Type B pancreatic cell (in vitro differentiated cells): Measurements from ENCODE around the gene FAM72B. TPM values are rescaled to one million over a fixed set of nuclear protein-coding genes. Genes with fewer than 3 reads are reported as not detected.
"Not testable (repeated sequence)": the region's sequence is repeated elsewhere in the genome, so short reads cannot be mapped to it uniquely, and the experiment has no call there.

ENCODE experiments used
- DNase-seq: peaks from one replicate; pipeline ENCODE4 v3.0.0; 2021; ENCODE audit warnings: mixed read lengths; ENCODE audit not compliant: unreplicated experiment; ENCODE audit errors: extremely low spot score
- H3K27ac Mint-ChIP-seq: 2 replicates; pipeline ENCODE4 v1.8.0; 2021; ENCODE audit warnings: mild to moderate bottlenecking, mixed read lengths
- H3K27me3 Mint-ChIP-seq: 2 replicates; pipeline ENCODE4 v1.8.0; 2021; ENCODE audit warnings: mixed read lengths
- H3K36me3 Mint-ChIP-seq: 2 replicates; pipeline ENCODE4 v1.8.0; 2021; ENCODE audit warnings: mixed read lengths
- H3K4me1 Mint-ChIP-seq: one replicate; pipeline ENCODE4 v1.8.0; 2021; ENCODE audit warnings: mixed read lengths; ENCODE audit not compliant: unreplicated experiment
- H3K4me3 Mint-ChIP-seq: 2 replicates; pipeline ENCODE4 v1.8.0; 2021; ENCODE audit warnings: mild to moderate bottlenecking, mixed read lengths
- H3K9me3 Mint-ChIP-seq: 2 replicates; pipeline ENCODE4 v1.8.0; 2021; ENCODE audit warnings: mixed read lengths
- total RNA-seq: library from RNA; stranded (reverse); gene quantifications from 2 replicates; pipeline ENCODE4 v1.2.1, GENCODE V29; 2021; ENCODE audit warnings: low replicate concordance

The FAM72B gene
- total RNA-seq, 1 donor from 2014 or later = 4.9 TPM

- H3K27me3 Mint-ChIP-seq = not testable (repeated sequence)
- H3K4me3 Mint-ChIP-seq = peak overlapping the region; percentile 49
These were observed 273 bp downstream of the FAM72B start for GRCh38 chr1:121183867-121184266.

GRCh38 chr1:121178197-121178596 is 5.9 kb downstream of the FAM72B start:
- not testable (repeated sequence) for H3K4me3 Mint-ChIP-seq, DNase-seq, H3K9me3 Mint-ChIP-seq, H3K27me3 Mint-ChIP-seq, H3K36me3 Mint-ChIP-seq, H3K4me1 Mint-ChIP-seq, H3K27ac Mint-ChIP-seq

More at GRCh38 chr1:121183867-121184266, 273 bp downstream of the FAM72B start:
- DNase-seq, H3K36me3 Mint-ChIP-seq, H3K4me1 Mint-ChIP-seq, H3K9me3 Mint-ChIP-seq, H3K27ac Mint-ChIP-seq: not testable (repeated sequence)

DNA sequence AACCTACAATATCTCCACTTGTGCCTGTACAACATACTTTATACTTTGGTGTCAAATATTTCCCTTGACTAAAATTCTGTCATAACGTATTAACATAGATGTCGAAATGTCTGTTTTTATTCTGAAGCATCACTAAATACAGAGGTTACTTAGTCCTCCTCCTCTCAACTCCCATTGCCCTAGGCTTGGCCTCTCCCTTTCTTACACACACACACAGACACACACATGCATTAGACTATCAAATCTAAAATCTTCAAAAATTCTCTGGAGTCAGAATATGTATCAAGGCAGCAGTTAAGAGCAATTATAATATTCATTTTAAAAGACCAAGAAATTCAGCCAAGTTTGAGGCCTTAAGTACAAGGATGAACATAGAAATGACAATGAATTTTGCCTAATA is 7.5 kb downstream of the FAM72B start:
- H3K27ac Mint-ChIP-seq, H3K9me3 Mint-ChIP-seq, H3K4me1 Mint-ChIP-seq, H3K36me3 Mint-ChIP-seq, DNase-seq, H3K27me3 Mint-ChIP-seq, H3K4me3 Mint-ChIP-seq: not testable (repeated sequence)

GRCh38 chr1:121168152-121168668 is 15.9 kb downstream of the FAM72B start:
- not testable (repeated sequence) for H3K36me3 Mint-ChIP-seq, H3K27me3 Mint-ChIP-seq, DNase-seq, H3K9me3 Mint-ChIP-seq, H3K4me1 Mint-ChIP-seq, H3K27ac Mint-ChIP-seq, H3K4me3 Mint-ChIP-seq

- H3K27ac Mint-ChIP-seq, H3K36me3 Mint-ChIP-seq, H3K4me3 Mint-ChIP-seq, H3K9me3 Mint-ChIP-seq, H3K27me3 Mint-ChIP-seq, H3K4me1 Mint-ChIP-seq, DNase-seq: not testable (repeated sequence)
These were observed 16.9 kb downstream of the FAM72B start for GRCh38 chr1:121167225-121167738.

GRCh38 chr1:121165296-121165695 is 18.8 kb downstream of the FAM72B start:
- H3K36me3 Mint-ChIP-seq, H3K4me1 Mint-ChIP-seq, DNase-seq, H3K27ac Mint-ChIP-seq, H3K27me3 Mint-ChIP-seq, H3K4me3 Mint-ChIP-seq, H3K9me3 Mint-ChIP-seq: not testable (repeated sequence)

DNA sequence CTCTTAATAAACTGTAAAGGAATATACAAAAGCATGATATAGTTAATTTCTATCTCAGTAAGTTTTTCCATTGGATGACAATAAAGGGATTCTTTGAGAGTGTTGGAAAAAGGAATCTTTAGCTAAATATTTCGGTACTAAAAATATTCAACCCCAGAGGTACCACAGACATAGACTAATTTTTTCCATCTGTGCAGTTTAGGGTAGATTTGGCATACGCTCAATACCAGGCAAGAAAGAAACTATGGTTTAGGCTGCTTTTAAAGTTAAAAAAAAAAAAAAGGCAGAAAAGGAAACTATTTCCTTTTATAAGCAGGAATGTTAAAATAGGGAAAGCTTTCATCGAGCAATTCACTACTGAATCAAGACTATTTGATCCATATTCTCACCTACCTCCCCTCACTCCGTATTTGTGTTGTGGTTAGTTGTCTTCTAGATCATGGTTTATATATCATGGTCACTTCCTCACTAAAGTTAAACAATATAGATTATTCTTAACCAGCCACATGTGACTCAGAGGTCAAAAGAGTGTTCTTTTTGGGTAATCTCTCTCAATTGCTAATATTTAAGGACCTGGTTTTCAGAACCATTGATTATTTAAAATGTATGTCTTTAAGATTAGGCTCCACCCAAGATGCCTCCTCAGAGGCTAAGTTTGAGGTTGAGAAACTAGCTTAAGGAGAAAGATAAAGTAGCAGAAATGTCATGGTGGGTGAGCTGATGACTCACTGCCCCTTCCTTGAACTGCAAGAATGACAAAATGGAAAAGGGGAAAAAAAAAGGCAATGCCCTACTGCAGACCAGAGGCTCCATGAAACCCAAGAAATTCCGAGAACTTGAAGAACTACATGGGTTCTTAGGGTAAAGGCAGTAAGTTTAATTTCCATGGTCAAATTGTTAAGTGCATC is 20.0 kb downstream of the FAM72B start:
- not testable (repeated sequence) for H3K36me3 Mint-ChIP-seq, H3K9me3 Mint-ChIP-seq, H3K4me1 Mint-ChIP-seq, H3K27me3 Mint-ChIP-seq, DNase-seq, H3K4me3 Mint-ChIP-seq, H3K27ac Mint-ChIP-seq

DNA sequence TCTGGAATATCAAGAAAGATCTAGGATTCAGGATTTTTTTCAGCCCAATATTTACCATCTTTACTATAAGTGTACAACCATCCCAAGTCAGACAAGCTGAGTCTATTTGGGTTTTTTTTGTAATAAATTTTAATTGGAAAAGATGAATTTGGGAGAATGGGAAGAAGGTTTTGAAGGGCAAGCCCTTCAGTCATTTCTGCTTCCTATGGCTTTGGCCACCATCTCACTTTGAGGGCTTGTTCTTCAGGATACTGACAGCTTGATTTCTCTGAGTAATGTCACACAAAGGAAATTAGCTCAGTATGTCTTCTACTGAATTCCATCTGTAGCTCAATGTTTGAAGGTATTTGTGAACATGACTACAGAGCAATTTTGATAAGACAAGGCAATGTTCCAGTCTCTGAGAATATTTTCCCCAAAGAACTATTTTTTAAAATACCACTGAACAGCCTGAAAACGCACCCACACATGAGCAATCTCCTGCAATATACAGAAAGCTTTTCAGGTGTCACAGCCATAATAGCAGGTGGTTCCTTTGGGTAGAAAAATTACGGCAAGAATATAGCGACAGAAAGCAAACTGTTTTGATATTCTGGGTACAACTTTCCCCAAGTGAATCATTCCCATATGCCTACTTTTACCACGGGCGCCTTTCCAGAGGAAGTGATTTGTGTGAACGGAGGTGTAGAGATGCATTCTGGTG is 22.8 kb downstream of the FAM72B start:
- H3K4me3 Mint-ChIP-seq, H3K36me3 Mint-ChIP-seq, H3K4me1 Mint-ChIP-seq, H3K27ac Mint-ChIP-seq, H3K9me3 Mint-ChIP-seq, DNase-seq, H3K27me3 Mint-ChIP-seq: not testable (repeated sequence)

GRCh38 chr1:121160118-121160517 is 24.0 kb downstream of the FAM72B start:
- not testable (repeated sequence) for H3K4me3 Mint-ChIP-seq, H3K9me3 Mint-ChIP-seq, H3K27me3 Mint-ChIP-seq, H3K4me1 Mint-ChIP-seq, H3K27ac Mint-ChIP-seq, DNase-seq, H3K36me3 Mint-ChIP-seq

- H3K9me3 Mint-ChIP-seq, H3K36me3 Mint-ChIP-seq, H3K4me1 Mint-ChIP-seq, H3K27me3 Mint-ChIP-seq, DNase-seq, H3K4me3 Mint-ChIP-seq, H3K27ac Mint-ChIP-seq: not testable (repeated sequence)
These were observed 26.5 kb downstream of the FAM72B start for GRCh38 chr1:121157609-121158008.

- H3K36me3 Mint-ChIP-seq, H3K4me1 Mint-ChIP-seq, H3K27ac Mint-ChIP-seq, H3K4me3 Mint-ChIP-seq, H3K9me3 Mint-ChIP-seq, H3K27me3 Mint-ChIP-seq, DNase-seq: not testable (repeated sequence)
These were observed 27.1 kb downstream of the FAM72B start for GRCh38 chr1:121156958-121157603.
